Sigmoid colon (tissue), 4 donors: ENCODE data around the gene FAR1.

Source experiments
- POLR2AphosphoS5 ChIP-seq, 4 donors: sonication (generic); formaldehyde crosslinking; IDR thresholded peaks; one replicate each; pipeline ENCODE4 v1.6.1; 2017; ENCODE audit warnings: antibody characterized with exemption in 4 of 4
- TF ChIP-seq, protein P1 (sequence below), 4 experiments: fragments of 450-650 bp in 3 of 4; fragments of 200-600 bp in 1 of 4; IDR thresholded peaks; one replicate each; pipeline ENCODE4 v1.5.1; 2016 to 2019; ENCODE audit warnings: antibody characterized with exemption in 4 of 4, mild to moderate bottlenecking in 3 of 4, moderate library complexity in 2 of 4

GRCh38 chr11:13734530-13734929 is 66.1 kb downstream of the FAR1 start:
- no peak for TF ChIP-seq POLR2AphosphoS5 (IDR thresholded peaks at IDR 0.05)
- TF ChIP-seq, protein P1, sequence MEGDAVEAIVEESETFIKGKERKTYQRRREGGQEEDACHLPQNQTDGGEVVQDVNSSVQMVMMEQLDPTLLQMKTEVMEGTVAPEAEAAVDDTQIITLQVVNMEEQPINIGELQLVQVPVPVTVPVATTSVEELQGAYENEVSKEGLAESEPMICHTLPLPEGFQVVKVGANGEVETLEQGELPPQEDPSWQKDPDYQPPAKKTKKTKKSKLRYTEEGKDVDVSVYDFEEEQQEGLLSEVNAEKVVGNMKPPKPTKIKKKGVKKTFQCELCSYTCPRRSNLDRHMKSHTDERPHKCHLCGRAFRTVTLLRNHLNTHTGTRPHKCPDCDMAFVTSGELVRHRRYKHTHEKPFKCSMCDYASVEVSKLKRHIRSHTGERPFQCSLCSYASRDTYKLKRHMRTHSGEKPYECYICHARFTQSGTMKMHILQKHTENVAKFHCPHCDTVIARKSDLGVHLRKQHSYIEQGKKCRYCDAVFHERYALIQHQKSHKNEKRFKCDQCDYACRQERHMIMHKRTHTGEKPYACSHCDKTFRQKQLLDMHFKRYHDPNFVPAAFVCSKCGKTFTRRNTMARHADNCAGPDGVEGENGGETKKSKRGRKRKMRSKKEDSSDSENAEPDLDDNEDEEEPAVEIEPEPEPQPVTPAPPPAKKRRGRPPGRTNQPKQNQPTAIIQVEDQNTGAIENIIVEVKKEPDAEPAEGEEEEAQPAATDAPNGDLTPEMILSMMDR (IDR thresholded peaks at IDR 0.05) = no peak
